HEK293 (cell line): ENCODE data around the gene RBMS3.

Experiments used
- CTCF ChIA-PET: fragments of 350-600 bp; formaldehyde crosslinking; extraction: SDS; loops from one replicate; lab custom pipeline; 2021; ENCODE audit warnings: antibody characterized with exemption; lab: Yijun Ruan, JAX
- POLR2A ChIA-PET: fragments of 300-600 bp; formaldehyde crosslinking; extraction: SDS; loops from one replicate; lab custom pipeline; 2020; ENCODE audit warnings: antibody characterized with exemption, inconsistent platforms; lab: Yijun Ruan, JAX
- H3K27ac ChIP-seq: fragments of 200-500 bp; sonication (Bioruptor generic); 2 replicates; pipeline ENCODE4 v1.5.1; 2014; ENCODE audit warnings: low read depth, low read length, control low read depth, inconsistent platforms; ENCODE audit errors: extremely low read depth
- H3K36me3 ChIP-seq, 2 experiments: fragments of 200-500 bp in 1 of 2; sonication (Bioruptor generic) in 1 of 2; 1 replicate in 1 of 2; 2 replicates in 1 of 2; pipeline ENCODE4 v1.5.1; 2014 to 2017; ENCODE audit warnings: inconsistent platforms in 2 of 2, low read length in 2 of 2; ENCODE audit not compliant: control insufficient read depth in 2 of 2, insufficient read depth in 1 of 2
- H3K4me1 ChIP-seq: fragments of 200-500 bp; sonication (Bioruptor generic); 2 replicates; pipeline ENCODE4 v1.5.1; 2014; ENCODE audit warnings: mild to moderate bottlenecking, low read length, inconsistent platforms; ENCODE audit not compliant: control insufficient read depth, insufficient read depth
- H3K4me3 ChIP-seq: 2 replicates; pipeline ENCODE4 v1.5.1; 2011; ENCODE audit warnings: low read depth, mild to moderate bottlenecking, control low read depth, low read length, moderate library complexity
- H3K9me3 ChIP-seq: fragments of 200-500 bp; sonication (Bioruptor generic); 2 replicates; pipeline ENCODE4 v1.5.1; 2014; ENCODE audit warnings: low read depth, low read length, inconsistent platforms; ENCODE audit not compliant: control insufficient read depth, insufficient read depth
- GLIS2 ChIP-seq: fragments of 450-650 bp; formaldehyde crosslinking; IDR thresholded peaks from 2 replicates; pipeline ENCODE4 v1.5.1; 2016; ENCODE audit warnings: missing biosample characterization, missing genetic modification characterization
- HIC1 ChIP-seq: fragments of 450-650 bp; formaldehyde crosslinking; IDR thresholded peaks from 2 replicates; pipeline ENCODE4 v1.5.1; 2016; ENCODE audit warnings: missing biosample characterization, missing genetic modification characterization
- MYNN ChIP-seq: fragments of 450-650 bp; formaldehyde crosslinking; IDR thresholded peaks from 2 replicates; pipeline ENCODE4 v1.5.1; 2016; ENCODE audit warnings: missing biosample characterization, missing genetic modification characterization, borderline replicate concordance
- OVOL3 ChIP-seq: fragments of 450-650 bp; formaldehyde crosslinking; IDR thresholded peaks from 2 replicates; pipeline ENCODE4 v1.5.1; 2016; ENCODE audit warnings: missing biosample characterization, missing genetic modification characterization
- SCRT1 ChIP-seq: fragments of 450-650 bp; formaldehyde crosslinking; IDR thresholded peaks from 2 replicates; pipeline ENCODE4 v1.5.1; 2016; ENCODE audit warnings: missing biosample characterization, missing genetic modification characterization, borderline replicate concordance
- TSHZ1 ChIP-seq: fragments of 450-650 bp; formaldehyde crosslinking; IDR thresholded peaks from 2 replicates; pipeline ENCODE4 v1.5.1; 2016; ENCODE audit warnings: missing biosample characterization, missing genetic modification characterization, borderline replicate concordance
- ZFP3 ChIP-seq: fragments of 450-650 bp; formaldehyde crosslinking; IDR thresholded peaks from 2 replicates; pipeline ENCODE4 v1.5.1; 2016; ENCODE audit warnings: low read depth, missing biosample characterization, missing genetic modification characterization
- ZIC2 ChIP-seq: fragments of 450-650 bp; formaldehyde crosslinking; IDR thresholded peaks from 2 replicates; pipeline ENCODE4 v1.5.1; 2016; ENCODE audit warnings: missing biosample characterization, missing genetic modification characterization
- ZNF155 ChIP-seq: fragments of 450-650 bp; formaldehyde crosslinking; IDR thresholded peaks from 2 replicates; pipeline ENCODE4 v1.5.1; 2016; ENCODE audit warnings: missing biosample characterization, missing genetic modification characterization
- ZNF48 ChIP-seq: fragments of 450-650 bp; formaldehyde crosslinking; IDR thresholded peaks from 2 replicates; pipeline ENCODE4 v1.5.1; 2016; ENCODE audit warnings: missing biosample characterization, missing genetic modification characterization
- ZNF518A ChIP-seq: fragments of 450-650 bp; formaldehyde crosslinking; conservative IDR thresholded peaks from 2 replicates; pipeline ENCODE4 v1.5.1; 2016; ENCODE audit warnings: low read depth, missing biosample characterization, missing genetic modification characterization
- ZNF670 ChIP-seq: fragments of 450-650 bp; formaldehyde crosslinking; IDR thresholded peaks from 2 replicates; pipeline ENCODE4 v1.5.1; 2016; ENCODE audit warnings: missing biosample characterization, missing genetic modification characterization, low read depth
- ZNF707 ChIP-seq: fragments of 450-650 bp; formaldehyde crosslinking; IDR thresholded peaks from 2 replicates; pipeline ENCODE4 v1.5.1; 2016; ENCODE audit warnings: missing biosample characterization, missing genetic modification characterization
- ZNF792 ChIP-seq: fragments of 450-650 bp; formaldehyde crosslinking; IDR thresholded peaks from 2 replicates; pipeline ENCODE4 v1.5.1; 2016; ENCODE audit warnings: missing biosample characterization, missing genetic modification characterization

Gene RBMS3

GRCh38 chr3:29301332-29302019, 20.6 kb downstream of the RBMS3 start (continued):
- TF ChIP-seq TSHZ1 (no peak), SCRT1 (no peak), ZFP3 (tag by site-specific recombination) (no peak), ZNF670 (no peak)

GRCh38 chr3:29302619-29303018, 21.7 kb downstream of the RBMS3 start:
- Histone ChIP-seq H3K36me3 (no peaks in the 10 kb centered on the region), H3K27ac (no peak overlapping the region), H3K4me3 (no peak overlapping the region), H3K4me1 (no peaks in the 10 kb centered on the region), H3K9me3 (no peaks in the 10 kb centered on the region)
- ChIA-PET POLR2A (no interaction called here), CTCF (no interaction called here)
- TF ChIP-seq GLIS2 (tag by site-specific recombination) (no peak), ZNF155 (tag by site-specific recombination) (no peak), ZNF48 (no peak), HIC1 (no peak), ZNF707 (tag by site-specific recombination) (no peak), ZNF518A (tag by site-specific recombination) (no peak), OVOL3 (tag by site-specific recombination) (no peak), MYNN (tag by site-specific recombination) (no peak), ZIC2 (tag by site-specific recombination) (no peak), TSHZ1 (no peak), ZNF792 (no peak), SCRT1 (no peak)
